K562 (cell line): ENCODE data around the gene WFDC2. TPM values are rescaled to one million over a fixed set of nuclear protein-coding genes. Genes with fewer than 3 reads are reported as not detected.

ENCODE experiments used
- ATAC-seq: fragments of 200-7000 bp; cut with Tn5 transposase; 3 replicates; pipeline ENCODE4 v1.9.1; 2020; ENCODE audit warnings: moderate library complexity
- BruUV-seq: library from RNA; stranded (reverse); fragments of 400-500 nt; replicated peaks from 2 replicates; lab custom pipeline; 2021; lab: Mats Ljungman, UMichigan
- CTCF ChIA-PET: fragments of 300-600 bp; formaldehyde crosslinking; extraction: SDS; loops from one replicate; lab custom pipeline; 2021; ENCODE audit warnings: low intra/inter-chr PET ratio; lab: Yijun Ruan, JAX
- POLR2A ChIA-PET: fragments of 300-600, 350-650 bp; sonication (Branson Sonifier 250); formaldehyde crosslinking; extraction: SDS; loops from one replicate; lab custom pipeline; 2021; ENCODE audit warnings: antibody characterized with exemption, inconsistent platforms; lab: Yijun Ruan, JAX
- DNase-seq, 4 experiments: peaks; one replicate each; pipeline versions ENCODE4 v3.0.0 to v3.0.0-alpha.2; 2011 to 2018; ENCODE audit warnings: low spot score in 3 of 4, mixed read lengths in 3 of 4; ENCODE audit errors: extremely low read depth in 1 of 4
- FAIRE-seq: peaks from 2 replicates; lab custom pipeline; 2011; peaks lifted over from hg19 to GRCh38; lab: Jason Lieb, UNC
- H2AFZ ChIP-seq: 2 replicates; pipeline ENCODE4 v1.6.0; 2011; ENCODE audit warnings: low read depth, low read length, control low read depth, inconsistent platforms
- H3K27ac ChIP-seq: fragments of 200-600 bp; 3 replicates; pipeline ENCODE4 v1.8.0; 2011; ENCODE audit warnings: low read depth, mild to moderate bottlenecking, control low read depth, inconsistent platforms, low read length, moderate library complexity, mixed read lengths; ENCODE audit errors: extremely low read depth
- H3K27me3 ChIP-seq, 2 experiments: fragments of 300-600 bp in 1 of 2; 2 replicates in 1 of 2; 3 replicates in 1 of 2; pipeline versions ENCODE4 v1.6.0 to v1.8.0; 2011; ENCODE audit warnings: inconsistent platforms in 2 of 2, low read length in 2 of 2, mild to moderate bottlenecking in 1 of 2, mixed read lengths in 1 of 2, moderate library complexity in 1 of 2; ENCODE audit not compliant: control insufficient read depth in 2 of 2, insufficient read depth in 2 of 2
- H3K36me3 ChIP-seq: fragments of 300-600 bp; 3 replicates; pipeline ENCODE4 v1.8.0; 2011; ENCODE audit warnings: mild to moderate bottlenecking, low read length, inconsistent platforms; ENCODE audit not compliant: control insufficient read depth, insufficient read depth
- H3K4me1 ChIP-seq, 2 experiments: fragments of 200-600 bp in 1 of 2; replicated peaks in 1 of 2; 2 replicates in 1 of 2; 3 replicates in 1 of 2; pipeline versions ENCODE4 v1.5.1 to v1.8.0; 2011; ENCODE audit warnings: inconsistent platforms in 2 of 2, low read length in 2 of 2, mild to moderate bottlenecking in 1 of 2, mixed read lengths in 1 of 2, moderate library complexity in 1 of 2; ENCODE audit not compliant: control insufficient read depth in 2 of 2, insufficient read depth in 2 of 2
- H3K4me2 ChIP-seq: 2 replicates; pipeline ENCODE4 v1.6.1; 2011; ENCODE audit warnings: low read length, control low read depth, inconsistent platforms, mixed read lengths; ENCODE audit not compliant: insufficient read depth
- H3K4me3 ChIP-seq: fragments of 200-600 bp; sonication (generic), shearing (Covaris generic); 2 replicates; pipeline ENCODE4 v1.5.1; 2016; ENCODE audit warnings: control low read depth, inconsistent platforms
- H3K79me2 ChIP-seq: fragments of 200-600 bp; 3 replicates; pipeline ENCODE4 v1.8.0; 2011; ENCODE audit warnings: low read length, inconsistent platforms; ENCODE audit not compliant: control insufficient read depth, insufficient read depth
- H3K9ac ChIP-seq, 2 experiments: 2 replicates each; pipeline versions ENCODE4 v1.6.0 to v1.6.1; 2011; ENCODE audit warnings: low read depth in 2 of 2, low read length in 2 of 2, control low read depth in 1 of 2, inconsistent platforms in 1 of 2, mild to moderate bottlenecking in 1 of 2, mixed read lengths in 1 of 2; ENCODE audit not compliant: insufficient read depth in 1 of 2
- H3K9me1 ChIP-seq: one replicate; pipeline ENCODE4 v1.6.0; 2011; ENCODE audit warnings: inconsistent platforms, mild to moderate bottlenecking, low read length, moderate library complexity; ENCODE audit not compliant: control insufficient read depth, insufficient read depth
- H3K9me3 ChIP-seq: replicated peaks from 2 replicates; pipeline ENCODE4 v1.5.1; 2011; ENCODE audit warnings: low read depth, low read length, inconsistent platforms; ENCODE audit not compliant: control insufficient read depth, insufficient read depth
- H4K20me1 ChIP-seq: replicated peaks from 2 replicates; pipeline ENCODE4 v1.6.1; 2011; ENCODE audit warnings: low read length, inconsistent platforms, mixed read lengths; ENCODE audit not compliant: control insufficient read depth, insufficient read depth
- ARID2 ChIP-seq: fragments of 450-650 bp; IDR thresholded peaks from 2 replicates; pipeline ENCODE4 v1.6.1; 2017; ENCODE audit warnings: antibody characterized with exemption, mild to moderate bottlenecking
- DNMT1 ChIP-seq: fragments of 450-650 bp; IDR thresholded peaks from 2 replicates; pipeline ENCODE4 v1.6.1; 2016; ENCODE audit warnings: antibody characterized with exemption, mild to moderate bottlenecking
- MNT ChIP-seq, 2 experiments: fragments of 450-650 bp; conservative IDR thresholded peaks; 2 replicates each; pipeline ENCODE4 v1.6.1; 2017; ENCODE audit warnings: mild to moderate bottlenecking in 2 of 2, moderate library complexity in 2 of 2
- POLR2H ChIP-seq: IDR thresholded peaks from 2 replicates; pipeline ENCODE4 v1.6.1; 2016; ENCODE audit warnings: missing genetic modification characterization, low read depth, mild to moderate bottlenecking, control low read depth, missing compliant biosample characterization, moderate library complexity
- THRAP3 ChIP-seq: fragments of 450-650 bp; IDR thresholded peaks from 2 replicates; pipeline ENCODE4 v1.6.1; 2016; ENCODE audit warnings: mild to moderate bottlenecking, inconsistent platforms, borderline replicate concordance
- ZNF143 ChIP-seq: sonication (generic); formaldehyde crosslinking; IDR thresholded peaks from 2 replicates; pipeline ENCODE4 v1.9.0; 2022; ENCODE audit warnings: mild to moderate bottlenecking, missing genetic modification reagents
- WGBS: fragments of 100-300 bp; shearing (Covaris generic); methylation state at CpG from one replicate; pipeline ENCODE4 v1.1.6; 2016; ENCODE audit warnings: low coverage, mixed read lengths; ENCODE audit not compliant: insufficient coverage; ENCODE audit errors: missing lambda C conversion rate; 5-methylcytosine and 5-hydroxymethylcytosine counted together
- in situ Hi-C: fragments of 300-500 bp; cut with MboI; formaldehyde crosslinking; loops from 4 replicates; pipeline ENCODE4 v1.15.0; 2018; ENCODE audit warnings: inconsistent platforms, mixed read lengths
- intact Hi-C: fragments of 100-400 bp; cut with micrococcal nuclease; formaldehyde crosslinking; loops from 2 replicates; pipeline ENCODE4 v1.14.2; 2022
- polyA plus RNA-seq, 8 experiments: library from polyadenylated mRNA; depleted of rRNA in 4 of 8; stranded (reverse) in 5 of 8; unstranded in 3 of 8; fragments of >200 nt; fragmentation: Nextera tagmentation in 2 of 8; fragmentation: Illumina TruSeq in 1 of 8; extraction: Ambion mirVana in 2 of 8; extraction: Trizol in 1 of 8; gene quantifications; 2 replicates each; pipeline versions ENCODE4 v1.2.1 to v1.2.3, GENCODE V29; 2011 to 2014; ENCODE audit warnings: inconsistent platforms in 1 of 8, missing spikeins in 1 of 8
- total RNA-seq, 7 experiments: library from RNA; depleted of rRNA in 6 of 7; stranded (reverse); fragments of >200 nt in 6 of 7; fragmentation: Illumina TruSeq in 2 of 7; extraction: Trizol in 2 of 7; gene quantifications; 2 replicates each; pipeline versions ENCODE4 v1.2.1 to v1.2.3, GENCODE V29; 2011 to 2021; ENCODE audit warnings: low replicate concordance in 1 of 7

The WFDC2 gene
- total and polyA plus RNA-seq, 9 of the 15 experiments (the other 6 are each of a cell fraction or from before 2014, with no cell fraction given), result not detected

DNA sequence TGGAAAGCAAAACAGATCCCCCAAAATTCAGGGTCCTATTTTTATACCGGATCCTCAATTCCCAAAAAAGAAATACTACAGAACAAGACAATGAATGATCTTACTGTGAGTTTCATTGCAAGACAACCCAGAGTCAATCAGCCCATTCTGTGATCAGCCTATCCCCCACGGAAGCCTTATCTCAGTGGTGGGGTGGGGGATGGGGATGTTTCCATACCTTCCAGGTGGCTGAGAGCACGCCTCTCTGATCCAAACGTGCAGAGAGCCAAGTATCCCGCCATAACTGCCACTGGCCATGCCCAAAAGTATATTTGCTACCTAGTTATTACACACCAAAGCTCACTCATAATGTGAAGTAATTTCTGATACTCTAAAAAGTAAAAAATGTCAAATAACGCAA lies 15.1 kb downstream of the WFDC2 start:
- BruUV-seq, result no TSS peak
- intact Hi-C loops (no loop called here), in situ Hi-C loops (no loop called here)
- Histone ChIP-seq H3K36me3 (no peaks in the 10 kb centered on the region), H3K4me2 (no peak overlapping the region), H3K4me3 (no peak overlapping the region), H3K9ac (no peak overlapping the region), H3K9me3 (no peaks in the 10 kb centered on the region), H3K4me1 (no peaks in the 10 kb centered on the region), H3K79me2 (no peaks in the 10 kb centered on the region), H4K20me1 (no peaks in the 10 kb centered on the region), H2AFZ (no peak overlapping the region), H3K27me3 (peaks cover 12 to 34% of the 10 kb centered on the region in 2 experiments; a peak in 4 of 5 replicates), H3K9me1 (no peaks in the 10 kb centered on the region), H3K27ac (no peak overlapping the region)
- 2% methylated on average over 6 of the region's 6 CpGs for WGBS
- POLR2A ChIA-PET, result interaction anchor here (1.4 to 1.5 kb wide), 2 partner anchors 30 to 122 kb away, joined by 3 to 4 read pairs; partner anchors contain the start of gene SYS1
- FAIRE-seq (no peak), ATAC-seq (no peak), DNase-seq (no peak)
- CTCF ChIA-PET, result no interaction called here
- TF ChIP-seq THRAP3 (no peak), DNMT1 (no peak), ARID2 (no peak), POLR2H (tag) (no peak), ZNF143 (CRISPR knock-in tag) (no peak), MNT (conservative IDR thresholded peaks at IDR 0.05) (no peak)
